ENCODE results near the gene THBS4. TPM values are rescaled to one million over a fixed set of nuclear protein-coding genes. Genes with fewer than 3 reads are reported as not detected.

The THBS4 gene
- total RNA-seq (2014; rRNA removed; shearing (Covaris generic)) = 0.48 TPM in 1 of 2 replicates, not detected in the other
- 0.20 TPM in 1 of 2 replicates, not detected in the other for polyA plus RNA-seq (2015; cell fraction: cytosol; rRNA removed)
- polyA plus RNA-seq (2015; cell fraction: nucleus; rRNA removed) = 0.15 and 0.43 TPM in 2 replicates

GRCh38 chr5:80034962-80035821, at the start of gene THBS4:
THBS4 (plus strand) TSS chr5:80035348; CDS start chr5:80035538, 190 bp downstream.
- in situ Hi-C loops (cut with HindIII; ENCODE audit: low pct_unique_long_range_greater_than_20kb, low sequenced_read_pairs) = no loop called here
- no peak for DNase-seq (ENCODE audit: low read depth, low spot score)

GRCh38 chr5:79986260-79986659, 48.9 kb upstream of the THBS4 start:
- no peak for DNase-seq (ENCODE audit: low read depth, low spot score)
- in situ Hi-C loops (cut with HindIII; ENCODE audit: low pct_unique_long_range_greater_than_20kb, low sequenced_read_pairs) = no loop called here

GRCh38 chr5:79990205-79990597, 44.9 kb upstream of the THBS4 start:
- in situ Hi-C loops (cut with HindIII; ENCODE audit: low pct_unique_long_range_greater_than_20kb, low sequenced_read_pairs) = no loop called here
- DNase-seq (ENCODE audit: low read depth, low spot score) = no peak

GRCh38 chr5:79990598-79991507, 44.3 kb upstream of the THBS4 start, which contains the start of gene MTX3:
MTX3 (minus strand) TSS chr5:79991262; CDS start chr5:79991238, 24 bp downstream.
- in situ Hi-C loops (cut with HindIII; ENCODE audit: low pct_unique_long_range_greater_than_20kb, low sequenced_read_pairs) = no loop called here
- DNase-seq (ENCODE audit: low read depth, low spot score) = peak; percentile 87

GRCh38 chr5:79992891-79993657, 42.1 kb upstream of the THBS4 start:
- in situ Hi-C loops (cut with HindIII; ENCODE audit: low pct_unique_long_range_greater_than_20kb, low sequenced_read_pairs) = no loop called here
- DNase-seq (ENCODE audit: low read depth, low spot score) = no peak

GRCh38 chr5:79999722-80000121, 35.4 kb upstream of the THBS4 start:
- in situ Hi-C loops (cut with HindIII; ENCODE audit: low pct_unique_long_range_greater_than_20kb, low sequenced_read_pairs) = no loop called here
- no peak for DNase-seq (ENCODE audit: low read depth, low spot score)

- no peak for DNase-seq (ENCODE audit: low read depth, low spot score)
- in situ Hi-C loops (cut with HindIII; ENCODE audit: low pct_unique_long_range_greater_than_20kb, low sequenced_read_pairs) = no loop called here
Observed at GRCh38 chr5:80002677-80003076, 32.5 kb upstream of the THBS4 start.

GRCh38 chr5:80008995-80009765, 26.0 kb upstream of the THBS4 start:
- in situ Hi-C loops (cut with HindIII; ENCODE audit: low pct_unique_long_range_greater_than_20kb, low sequenced_read_pairs) = no loop called here
- peak; percentile 21 for DNase-seq (ENCODE audit: low read depth, low spot score)

GRCh38 chr5:80010754-80011392, 24.3 kb upstream of the THBS4 start:
- DNase-seq (ENCODE audit: low read depth, low spot score) = no peak
- in situ Hi-C loops (cut with HindIII; ENCODE audit: low pct_unique_long_range_greater_than_20kb, low sequenced_read_pairs) = no loop called here

- no peak for DNase-seq (ENCODE audit: low read depth, low spot score)
- in situ Hi-C loops (cut with HindIII; ENCODE audit: low pct_unique_long_range_greater_than_20kb, low sequenced_read_pairs) = no loop called here
Observed at GRCh38 chr5:80025069-80025468, 10.1 kb upstream of the THBS4 start.

- in situ Hi-C loops (cut with HindIII; ENCODE audit: low pct_unique_long_range_greater_than_20kb, low sequenced_read_pairs) = no loop called here
- no peak for DNase-seq (ENCODE audit: low read depth, low spot score)
Observed at GRCh38 chr5:80026841-80027240, 8.3 kb upstream of the THBS4 start.

GRCh38 chr5:80031109-80031508, 4.0 kb upstream of the THBS4 start:
- no peak for DNase-seq (ENCODE audit: low read depth, low spot score)

GRCh38 chr5:80033513-80033912, 1.6 kb upstream of the THBS4 start:
- no peak for DNase-seq (ENCODE audit: low read depth, low spot score)

More at GRCh38 chr5:80031109-80031508, 4.0 kb upstream of the THBS4 start:
- in situ Hi-C loops (cut with HindIII; ENCODE audit: low pct_unique_long_range_greater_than_20kb, low sequenced_read_pairs) = no loop called here

GRCh38 chr5:80034559-80034958, 589 bp upstream of the THBS4 start:
- in situ Hi-C loops (cut with HindIII; ENCODE audit: low pct_unique_long_range_greater_than_20kb, low sequenced_read_pairs) = no loop called here
- no peak for DNase-seq (ENCODE audit: low read depth, low spot score)

More at GRCh38 chr5:80033513-80033912, 1.6 kb upstream of the THBS4 start:
- in situ Hi-C loops (cut with HindIII; ENCODE audit: low pct_unique_long_range_greater_than_20kb, low sequenced_read_pairs) = no loop called here

- no peak for DNase-seq (ENCODE audit: low read depth, low spot score)
- in situ Hi-C loops (cut with HindIII; ENCODE audit: low pct_unique_long_range_greater_than_20kb, low sequenced_read_pairs) = no loop called here
Observed at GRCh38 chr5:80035839-80036238, 691 bp downstream of the THBS4 start.

GRCh38 chr5:80036615-80037014, 1.5 kb downstream of the THBS4 start:
- in situ Hi-C loops (cut with HindIII; ENCODE audit: low pct_unique_long_range_greater_than_20kb, low sequenced_read_pairs) = no loop called here

More at GRCh38 chr5:80036615-80037014, 1.5 kb downstream of the THBS4 start:
- no peak for DNase-seq (ENCODE audit: low read depth, low spot score)
